Heart left ventricle (tissue), 16 donors: ENCODE data around the gene DHX8. TPM values are rescaled to one million over a fixed set of nuclear protein-coding genes. Genes with fewer than 3 reads are reported as not detected.

Source experiments
- ATAC-seq, 4 donors: fragments of 200-7000 bp; cut with Tn5 transposase; one replicate each; pipeline ENCODE4 v1.9.1; 2020 to 2022; ENCODE audit warnings: moderate library complexity in 4 of 4, mild to moderate bottlenecking in 3 of 4, moderate number of reproducible peaks in 1 of 4
- DNase-seq, 5 donors: peaks; one replicate each; pipeline ENCODE4 v3.0.0-alpha.2; 2020
- H3K27ac ChIP-seq, 12 donors: fragments of 200-600 bp; sonication (generic) in 4 of 12; one replicate each; pipeline versions ENCODE4 v1.5.0 to v1.8.0; 2016 to 2022; ENCODE audit warnings: mild to moderate bottlenecking in 2 of 12
- H3K27me3 ChIP-seq, 9 donors: fragments of 200-600 bp; sonication (generic) in 2 of 9; one replicate each; pipeline versions ENCODE4 v1.5.1 to v1.8.0; 2016 to 2022; ENCODE audit warnings: mild to moderate bottlenecking in 3 of 9
- H3K36me3 ChIP-seq, 9 donors: fragments of 200-600 bp; sonication (generic) in 2 of 9; one replicate each; pipeline versions ENCODE4 v1.5.0 to v1.8.0; 2018 to 2022; ENCODE audit warnings: mild to moderate bottlenecking in 2 of 9
- H3K4me1 ChIP-seq, 12 donors: fragments of 200-600 bp; sonication (generic) in 4 of 12; one replicate each; pipeline versions ENCODE4 v1.5.0 to v1.8.0; 2016 to 2022; ENCODE audit warnings: mild to moderate bottlenecking in 3 of 12
- H3K4me3 ChIP-seq, 12 donors: fragments of 200-600 bp; sonication (generic) in 4 of 12; one replicate each; pipeline versions ENCODE4 v1.5.0 to v1.8.0; 2017 to 2022; ENCODE audit warnings: mild to moderate bottlenecking in 9 of 12, moderate library complexity in 4 of 12
- H3K9me3 ChIP-seq, 12 donors: fragments of 200-600 bp; sonication (generic) in 4 of 12; one replicate each; pipeline versions ENCODE4 v1.5.0 to v1.8.0; 2016 to 2022; ENCODE audit warnings: mild to moderate bottlenecking in 1 of 12
- POLR2A ChIP-seq, 2 donors: fragments of 450-650 bp; IDR thresholded peaks; one replicate each; pipeline ENCODE4 v1.6.1; 2017; ENCODE audit warnings: antibody characterized with exemption in 2 of 2, mild to moderate bottlenecking in 2 of 2, moderate library complexity in 2 of 2
- WGBS, 4 donors: extraction: QIAGEN DNeasy Blood & Tissue Kit in 2 of 4; methylation state at CpG; one replicate each; pipeline versions ENCODE4 v1.1.5 to v1.1.7; 2013 to 2018; 5-methylcytosine and 5-hydroxymethylcytosine counted together
- intact Hi-C, 10 donors: fragments of 100-400 bp; cut with DNase I; formaldehyde crosslinking; loops; one replicate each; pipeline versions ENCODE4 v1.11.1 to v1.14.2; 2022
- polyA plus RNA-seq, 2 donors: library from polyadenylated mRNA; stranded (reverse); fragments of 200-250 nt; gene quantifications; one replicate each; pipeline ENCODE4 v1.2.3, GENCODE V29; 2013
- total RNA-seq, 9 donors: library from RNA; depleted of rRNA in 2 of 9; stranded (reverse); fragments of >200 nt in 2 of 9; fragmentation: NEBNext Ultra II Directional in 3 of 9; extraction: Animal tissue kit (Norgen Biotek cat#: 25700) in 3 of 9; gene quantifications; one replicate each; pipeline versions ENCODE4 v1.1.0 to v1.2.4, GENCODE V29; 2016 to 2023
- TF ChIP-seq, protein P1 (sequence below), 12 donors: fragments of 200-600 bp; sonication (generic) in 4 of 12; IDR thresholded peaks; one replicate each; pipeline versions ENCODE4 v1.5.0 to v1.8.0; 2018 to 2022; ENCODE audit warnings: antibody characterized with exemption in 12 of 12, mild to moderate bottlenecking in 5 of 12
- donor health status: ischemic (EF 13 %, LVEDD 7.1; RV severe dilation, severe dysfunction).
- donor health status: healthy with polysubstance abuse.
- donor health status: DM: no; HTN: yes; CAD: no.
- donor health status: DM: no; HTN: no; CAD: no.
- donor health status: ischemic (EF 25% LVEDD 6.9; RV normal size, moderate dysfunction).
- donor health status: ischemic (EF 25% LVEDD 5.7; RV mildly dilated, moderate dysfunction).
- donor health status: healthy.
- donor health status: DM: yes; HTN: yes; CAD: no.
- donor health status: ischemic (EF 35%, LVEDD 5.7; RV mildly dilated, moderate dysfunction).
- donor health status: nonischemic (EF 11% LVEDD 7.7; RV severe dilation, severe dysfunction).
- donor health status: DM: yes; HTN: yes; CAD: no.
- donor health status: PGD.
- donor health status: ischemic (EF 29% LVEDD 5.4; RV normal size, mild dysfunction).
- donor health status: nonischemic (EF 23%, LVEDD 6.1; RV moderate dilation, normal function).

Gene DHX8
- total and polyA plus RNA-seq, 11 donors = 13.4 to 41.0 (median 28.1) TPM

- Histone ChIP-seq H3K27ac (peak overlapping the region in 8 of 12 donors; percentile 16 to 69 (median 58)), H3K36me3 (peaks cover 0 to 100% (median 92%) of the 10 kb centered on the region in 9 donors), H3K9me3 (no peaks in the 10 kb centered on the region), H3K4me1 (peaks cover 0 to 31% (median 20%) of the 10 kb centered on the region in 12 donors), H3K4me3 (no peak overlapping the region), H3K27me3 (no peaks in the 10 kb centered on the region)
- DNase-seq = no peak
- no peak for TF ChIP-seq POLR2A (IDR thresholded peaks at IDR 0.05)
- 82 to 95% (median 87%) methylated on average over 1 of the region's 1 CpG for WGBS, 4 donors
- intact Hi-C loops = loop anchor here in 2 of 10 donors (5.0 kb wide), 2 partner anchors 37 to 42 kb away; no protein-coding TSS in a partner anchor
- peak in 2 of 4 donors; percentile 14 to 36 for ATAC-seq
Measured at GRCh38 chr17:43515656-43516055, 31.9 kb downstream of the DHX8 start.

DNA sequence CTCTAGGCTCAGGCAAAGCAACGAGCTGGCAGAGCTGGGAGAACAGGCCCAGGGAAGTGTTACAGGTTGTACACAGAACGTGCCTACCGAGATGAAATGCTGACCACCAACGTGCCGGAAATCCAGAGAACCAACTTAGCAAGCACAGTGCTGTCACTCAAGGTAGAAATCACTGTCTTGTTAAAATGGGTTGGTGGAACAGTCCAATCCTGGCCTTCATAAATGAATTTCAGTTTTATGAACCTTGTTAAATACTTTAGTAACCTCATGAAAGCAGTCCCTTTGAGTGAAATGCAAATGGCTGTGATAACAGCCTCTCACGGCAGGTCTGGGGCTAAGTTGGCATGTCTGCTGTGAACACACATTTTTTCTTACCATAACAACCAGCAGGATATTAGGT, 33.4 kb downstream of the DHX8 start:
- TF ChIP-seq POLR2A (IDR thresholded peaks at IDR 0.05) = no peak
- TF ChIP-seq, protein P1, sequence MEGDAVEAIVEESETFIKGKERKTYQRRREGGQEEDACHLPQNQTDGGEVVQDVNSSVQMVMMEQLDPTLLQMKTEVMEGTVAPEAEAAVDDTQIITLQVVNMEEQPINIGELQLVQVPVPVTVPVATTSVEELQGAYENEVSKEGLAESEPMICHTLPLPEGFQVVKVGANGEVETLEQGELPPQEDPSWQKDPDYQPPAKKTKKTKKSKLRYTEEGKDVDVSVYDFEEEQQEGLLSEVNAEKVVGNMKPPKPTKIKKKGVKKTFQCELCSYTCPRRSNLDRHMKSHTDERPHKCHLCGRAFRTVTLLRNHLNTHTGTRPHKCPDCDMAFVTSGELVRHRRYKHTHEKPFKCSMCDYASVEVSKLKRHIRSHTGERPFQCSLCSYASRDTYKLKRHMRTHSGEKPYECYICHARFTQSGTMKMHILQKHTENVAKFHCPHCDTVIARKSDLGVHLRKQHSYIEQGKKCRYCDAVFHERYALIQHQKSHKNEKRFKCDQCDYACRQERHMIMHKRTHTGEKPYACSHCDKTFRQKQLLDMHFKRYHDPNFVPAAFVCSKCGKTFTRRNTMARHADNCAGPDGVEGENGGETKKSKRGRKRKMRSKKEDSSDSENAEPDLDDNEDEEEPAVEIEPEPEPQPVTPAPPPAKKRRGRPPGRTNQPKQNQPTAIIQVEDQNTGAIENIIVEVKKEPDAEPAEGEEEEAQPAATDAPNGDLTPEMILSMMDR (IDR thresholded peaks at IDR 0.05) = no peak
- Histone ChIP-seq H3K4me1 (peaks cover 0 to 31% (median 20%) of the 10 kb centered on the region in 12 donors), H3K9me3 (no peaks in the 10 kb centered on the region), H3K36me3 (peaks cover 0 to 100% (median 92%) of the 10 kb centered on the region in 9 donors), H3K27ac (peak overlapping the region in 9 of 12 donors; percentile 4 to 60 (median 37)), H3K27me3 (no peaks in the 10 kb centered on the region), H3K4me3 (no peak overlapping the region)
- peak in 2 of 4 donors; percentile 21 to 22 for ATAC-seq
- 70 to 80% (median 75%) methylated on average over 6 of the region's 6 CpGs for WGBS, 4 donors
- DNase-seq = no peak
- intact Hi-C loops = loop anchor here in 2 of 10 donors (5.0 kb wide), 2 partner anchors 35 to 40 kb away; no protein-coding TSS in a partner anchor

DNA sequence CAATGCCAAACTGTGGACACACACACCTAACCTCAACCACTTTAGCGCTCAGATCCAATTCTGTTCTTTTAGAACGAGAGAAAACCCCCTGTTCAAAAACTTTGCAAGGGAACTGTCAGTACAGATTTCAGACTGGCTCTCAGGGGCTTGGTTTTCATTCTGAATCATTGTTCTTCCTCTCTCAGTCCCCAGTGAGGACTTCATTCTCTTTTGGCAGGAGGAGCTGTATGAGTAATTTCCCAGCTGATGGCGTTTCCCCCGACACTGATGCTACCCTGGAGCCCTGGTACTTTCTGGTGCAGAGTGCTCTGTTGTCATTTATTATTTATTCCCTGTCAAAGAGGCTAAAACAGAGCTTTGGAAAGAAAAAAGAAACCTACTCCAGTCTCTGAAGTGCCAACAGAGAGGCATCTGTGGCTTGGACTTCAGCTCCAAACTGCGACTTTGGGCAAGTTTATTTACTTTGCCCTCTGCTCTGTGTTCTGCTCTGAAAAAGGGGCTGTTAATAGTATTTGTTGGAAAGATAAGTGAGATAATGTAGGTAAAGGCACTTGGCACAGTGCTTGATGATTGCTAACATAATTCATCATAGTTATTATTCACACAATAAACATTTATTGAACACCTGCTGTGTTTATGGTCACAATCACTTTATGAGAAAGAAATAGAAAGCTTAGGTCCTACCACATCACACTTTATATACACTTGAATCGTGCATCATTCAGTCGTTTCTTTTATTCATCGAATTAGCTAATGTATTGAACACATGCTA, 34.0 kb downstream of the DHX8 start:
- TF ChIP-seq, protein P1 (IDR thresholded peaks at IDR 0.05) = no peak
- no peak for TF ChIP-seq POLR2A (IDR thresholded peaks at IDR 0.05)
- intact Hi-C loops = loop anchor here in 2 of 10 donors (5.0 kb wide), 2 partner anchors 34 to 40 kb away; no protein-coding TSS in a partner anchor
- no peak for DNase-seq
- peak; percentile 24 to 74 (median 65) for ATAC-seq
- H3K36me3 ChIP-seq = peaks cover 0 to 100% (median 92%) of the 10 kb centered on the region in 9 donors
- no peaks in the 10 kb centered on the region for H3K27me3 ChIP-seq
- WGBS, 4 donors = 66 to 81% (median 71%) methylated on average over 8 of the region's 8 CpGs
- no peaks in the 10 kb centered on the region for H3K9me3 ChIP-seq
- H3K4me1 ChIP-seq = peaks cover 0 to 31% (median 20%) of the 10 kb centered on the region in 12 donors
- H3K27ac ChIP-seq = peak overlapping the region in 9 of 12 donors; percentile 4 to 60 (median 37)
- H3K4me3 ChIP-seq = no peak overlapping the region

DNA sequence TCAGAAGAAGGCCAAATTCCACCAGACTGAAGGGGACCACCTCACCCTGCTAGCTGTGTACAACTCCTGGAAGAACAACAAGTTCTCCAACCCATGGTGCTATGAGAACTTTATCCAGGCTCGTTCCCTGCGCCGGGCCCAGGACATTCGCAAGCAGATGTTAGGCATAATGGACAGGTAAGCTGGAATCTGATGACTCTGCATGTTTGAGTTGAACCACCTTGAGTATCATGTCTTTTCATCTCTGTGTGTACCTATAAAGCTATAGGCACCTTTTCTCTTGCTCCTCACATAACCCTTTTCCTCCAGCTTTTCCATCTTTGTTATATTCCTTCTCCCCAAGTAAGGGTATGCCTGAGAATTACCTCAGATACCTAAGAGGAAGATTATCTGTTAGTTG, 37.6 kb downstream of the DHX8 start:
- Histone ChIP-seq H3K9me3 (no peaks in the 10 kb centered on the region), H3K36me3 (peaks cover 0 to 100% (median 96%) of the 10 kb centered on the region in 9 donors), H3K27me3 (no peaks in the 10 kb centered on the region), H3K4me1 (peaks cover 0 to 17% (median 11%) of the 10 kb centered on the region in 12 donors), H3K4me3 (no peak overlapping the region), H3K27ac (no peak overlapping the region)
- no peak for DNase-seq
- WGBS, 4 donors = 97 to 99% (median 98%) methylated on average over 4 of the region's 4 CpGs
- intact Hi-C loops = loop anchor here in 4 of 10 donors (2.0 to 5.0 kb wide), 4 partner anchors 41 to 153 kb away; no protein-coding TSS in a partner anchor
- TF ChIP-seq POLR2A (IDR thresholded peaks at IDR 0.05) = no peak
- TF ChIP-seq, protein P1 (IDR thresholded peaks at IDR 0.05) = no peak
- ATAC-seq = no peak
